Measurements from ENCODE around the gene R3HDM4.
"Not testable (repeated sequence)": the region's sequence is repeated elsewhere in the genome, so short reads cannot be mapped to it uniquely, and the experiment has no call there.

- TF ChIP-seq CTCF (IDR thresholded peaks at IDR 0.05; ENCODE audit: low read length); EZH2 (IDR thresholded peaks at IDR 0.05; ENCODE audit: borderline replicate concordance, low read length): not testable (repeated sequence)
Observed at GRCh38 chr19:957578-957977, 44.6 kb upstream of the R3HDM4 start.

Data from OCI-LY1 (cell line).